GM23338 (cell line): ENCODE data around the gene YPEL1. TPM values are rescaled to one million over a fixed set of nuclear protein-coding genes. Genes with fewer than 3 reads are reported as not detected.

Experiments
- ATAC-seq: fragments of 200-7000 bp; cut with Tn5 transposase; 3 replicates; pipeline ENCODE4 v1.9.1; 2020
- DNase-seq: peaks from one replicate; pipeline ENCODE4 v3.0.0-alpha.2; 2015; ENCODE audit warnings: low spot score
- H2AFZ ChIP-seq: fragments of 200-600 bp; sonication (generic); 2 replicates; pipeline ENCODE4 v1.8.0; 2016; ENCODE audit warnings: antibody characterized with exemption, mild to moderate bottlenecking, moderate library complexity
- H3F3A ChIP-seq: fragments of 200-600 bp; sonication (generic); replicated peaks from 2 replicates; pipeline ENCODE4 v1.8.0; 2017; ENCODE audit warnings: antibody characterized with exemption, mixed run types, low read depth
- H3K27ac ChIP-seq: fragments of 200-600 bp; sonication (generic); 2 replicates; pipeline ENCODE4 v1.6.1; 2016; ENCODE audit warnings: low read depth
- H3K27me3 ChIP-seq: fragments of 200-600 bp; sonication (generic); 2 replicates; pipeline ENCODE4 v1.8.0; 2016; ENCODE audit warnings: mild to moderate bottlenecking, mixed run types, moderate library complexity; ENCODE audit not compliant: insufficient read depth
- H3K36me3 ChIP-seq: fragments of 200-600 bp; sonication (generic); 2 replicates; pipeline ENCODE4 v1.8.0; 2016; ENCODE audit warnings: mild to moderate bottlenecking; ENCODE audit not compliant: insufficient read depth
- H3K4me1 ChIP-seq: fragments of 200-600 bp; sonication (generic); 2 replicates; pipeline ENCODE4 v1.8.0; 2016; ENCODE audit warnings: mild to moderate bottlenecking, moderate library complexity; ENCODE audit not compliant: insufficient read depth
- H3K4me2 ChIP-seq: fragments of 200-600 bp; sonication (generic); 2 replicates; pipeline ENCODE4 v1.7.1; 2017; ENCODE audit warnings: mixed run types
- H3K4me3 ChIP-seq: fragments of 200-600 bp; sonication (generic); 2 replicates; pipeline ENCODE4 v1.6.1; 2016; ENCODE audit warnings: mixed run types
- H3K79me2 ChIP-seq: fragments of 200-600 bp; sonication (generic); replicated peaks from 2 replicates; pipeline ENCODE4 v1.8.0; 2017; ENCODE audit warnings: mild to moderate bottlenecking; ENCODE audit not compliant: insufficient read depth
- H3K9me2 ChIP-seq: fragments of 200-600 bp; sonication (generic); 2 replicates; pipeline ENCODE4 v1.8.0; 2017; ENCODE audit not compliant: insufficient read depth
- H4K20me1 ChIP-seq: fragments of 200-600 bp; sonication (generic); replicated peaks from 2 replicates; pipeline ENCODE4 v1.8.0; 2017; ENCODE audit warnings: mild to moderate bottlenecking; ENCODE audit not compliant: insufficient read depth
- H3K27ac Mint-ChIP-seq: 2 replicates; pipeline ENCODE4 v1.8.0; 2020; ENCODE audit warnings: inconsistent platforms, mild to moderate bottlenecking, moderate library complexity, mixed read lengths
- H3K27me3 Mint-ChIP-seq: 3 replicates; pipeline ENCODE4 v1.8.0; 2022; ENCODE audit warnings: low read depth, mild to moderate bottlenecking, moderate library complexity, mixed read lengths, inconsistent platforms; ENCODE audit not compliant: insufficient read depth, poor library complexity
- H3K36me3 Mint-ChIP-seq: 3 replicates; pipeline ENCODE4 v1.8.0; 2021; ENCODE audit warnings: low read depth, mild to moderate bottlenecking, inconsistent platforms, moderate library complexity, mixed read lengths
- H3K4me1 Mint-ChIP-seq: 3 replicates; pipeline ENCODE4 v1.8.0; 2020; ENCODE audit warnings: mild to moderate bottlenecking, inconsistent platforms, mixed read lengths
- H3K4me3 Mint-ChIP-seq: 3 replicates; pipeline ENCODE4 v1.8.0; 2021; ENCODE audit warnings: moderate library complexity, mild to moderate bottlenecking, inconsistent platforms, mixed read lengths
- H3K9me3 Mint-ChIP-seq: 3 replicates; pipeline ENCODE4 v1.8.0; 2020; ENCODE audit warnings: moderate library complexity, mild to moderate bottlenecking, inconsistent platforms, mixed read lengths
- CREB1 ChIP-seq: fragments of 250-450 bp; sonication (Bioruptor Pico); IDR thresholded peaks from 2 replicates; pipeline ENCODE4 v1.5.0; 2020; ENCODE audit warnings: low read depth, mild to moderate bottlenecking, moderate library complexity
- EZH2 ChIP-seq: fragments of 200-600 bp; sonication (generic); IDR thresholded peaks from one replicate; pipeline ENCODE4 v1.8.0; 2017; ENCODE audit warnings: antibody characterized with exemption, mild to moderate bottlenecking, low read depth; ENCODE audit not compliant: unreplicated experiment
- EZH2phosphoT487 ChIP-seq: fragments of 200-600 bp; sonication (generic); IDR thresholded peaks from one replicate; pipeline ENCODE4 v1.8.1; 2018; ENCODE audit warnings: antibody characterized with exemption; ENCODE audit not compliant: unreplicated experiment
- JUNB ChIP-seq: IDR thresholded peaks from one replicate; pipeline ENCODE4 v1.6.1; 2016; ENCODE audit warnings: antibody characterized with exemption; ENCODE audit not compliant: unreplicated experiment
- POLR2AphosphoS5 ChIP-seq: IDR thresholded peaks from 2 replicates; pipeline ENCODE4 v1.6.1; 2016; ENCODE audit warnings: antibody characterized with exemption, low read depth
- STAT1 ChIP-seq: IDR thresholded peaks from one replicate; pipeline ENCODE4 v1.6.1; 2016; ENCODE audit warnings: antibody characterized with exemption; ENCODE audit not compliant: unreplicated experiment
- ZNF331 ChIP-seq: fragments of 250-450 bp; sonication (Bioruptor Pico); IDR thresholded peaks from 2 replicates; pipeline ENCODE4 v1.5.0; 2020; ENCODE audit warnings: low read depth, mild to moderate bottlenecking, moderate library complexity
- polyA plus RNA-seq: library from polyadenylated mRNA; unstranded; fragments of >200 nt; fragmentation: Nextera tagmentation; extraction: Ambion mirVana; gene quantifications from 2 replicates; pipeline ENCODE4 v1.2.1, GENCODE V29; 2016
- total RNA-seq: library from RNA; depleted of rRNA; stranded (reverse); fragments of >200 nt; shearing (Covaris generic); gene quantifications from 2 replicates; pipeline ENCODE4 v1.2.3, GENCODE V29; 2014
- TF ChIP-seq, protein P1 (sequence below): IDR thresholded peaks from one replicate; pipeline ENCODE4 v1.6.1; 2018; ENCODE audit warnings: antibody characterized with exemption; ENCODE audit not compliant: unreplicated experiment
- TF ChIP-seq, protein P2 (sequence below): fragments of 250-450 bp; sonication (Bioruptor Pico); IDR thresholded peaks from 2 replicates; pipeline ENCODE4 v1.5.0; 2020; ENCODE audit warnings: mild to moderate bottlenecking, moderate library complexity
- TF ChIP-seq, protein P3 (sequence below): IDR thresholded peaks from 2 replicates; pipeline ENCODE4 v1.6.1; 2016; ENCODE audit warnings: antibody characterized with exemption
- TF ChIP-seq, protein P4 (sequence below), 2 experiments: fragments of 200-600 bp in 1 of 2; sonication (generic) in 1 of 2; conservative IDR thresholded peaks; 2 replicates each; pipeline versions ENCODE4 v1.5.1 to v1.6.1; 2016 to 2017; ENCODE audit warnings: antibody characterized with exemption in 2 of 2, low read depth in 2 of 2, mild to moderate bottlenecking in 2 of 2, moderate library complexity in 1 of 2

YPEL1 gene
- total and polyA plus RNA-seq, 2 experiments from 2014 or later, result 4.4 to 6.0 TPM

DNA sequence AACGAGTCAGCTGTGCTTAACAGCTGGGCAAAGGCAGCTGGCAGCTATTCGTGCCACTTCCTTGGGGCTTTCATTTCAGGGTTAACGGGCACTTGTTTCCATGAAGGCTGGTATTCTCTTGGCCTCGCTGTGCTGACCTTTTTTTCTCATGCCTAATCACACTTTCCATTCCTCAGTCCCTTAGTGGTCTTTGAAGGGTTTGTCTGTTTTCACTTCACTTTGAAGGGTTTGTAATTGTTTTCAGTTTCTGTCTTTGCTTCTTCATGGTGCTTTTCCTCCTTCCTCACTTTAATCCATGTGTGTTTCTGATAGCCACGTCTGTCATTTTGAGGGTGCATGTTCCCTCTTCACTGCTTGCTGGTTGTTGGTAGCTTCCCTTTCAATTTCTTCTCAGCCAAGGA is 45.2 kb downstream of the YPEL1 start:
- Histone ChIP-seq H2AFZ (no peak overlapping the region), H3K79me2 (no peaks in the 10 kb centered on the region), H3K27me3 (no peaks in the 10 kb centered on the region), H3K4me3 (no peak overlapping the region), H3K9me2 (no peaks in the 10 kb centered on the region), H3F3A (no peaks in the 10 kb centered on the region), H3K27ac (no peak overlapping the region), H3K36me3 (0 out of 2 replicates have a peak, but pooled peaks cover 3% of the 10 kb centered on the region), H3K4me2 (no peak overlapping the region), H3K4me1 (no peaks in the 10 kb centered on the region), H4K20me1 (peaks cover 9% of the 10 kb centered on the region; the same call in 1 of the 2 replicates)
- H3K27ac Mint-ChIP-seq, result no peak overlapping the region
- no peaks in the 10 kb centered on the region for H3K9me3 Mint-ChIP-seq
- H3K4me1 Mint-ChIP-seq, result no peaks in the 10 kb centered on the region
- ATAC-seq, result no peak
- DNase-seq, result no peak
- H3K4me3 Mint-ChIP-seq, result no peak overlapping the region
- peaks cover 15% of the 10 kb centered on the region for H3K36me3 Mint-ChIP-seq
- peaks cover 9% of the 10 kb centered on the region for H3K27me3 Mint-ChIP-seq
- TF ChIP-seq, protein P1, sequence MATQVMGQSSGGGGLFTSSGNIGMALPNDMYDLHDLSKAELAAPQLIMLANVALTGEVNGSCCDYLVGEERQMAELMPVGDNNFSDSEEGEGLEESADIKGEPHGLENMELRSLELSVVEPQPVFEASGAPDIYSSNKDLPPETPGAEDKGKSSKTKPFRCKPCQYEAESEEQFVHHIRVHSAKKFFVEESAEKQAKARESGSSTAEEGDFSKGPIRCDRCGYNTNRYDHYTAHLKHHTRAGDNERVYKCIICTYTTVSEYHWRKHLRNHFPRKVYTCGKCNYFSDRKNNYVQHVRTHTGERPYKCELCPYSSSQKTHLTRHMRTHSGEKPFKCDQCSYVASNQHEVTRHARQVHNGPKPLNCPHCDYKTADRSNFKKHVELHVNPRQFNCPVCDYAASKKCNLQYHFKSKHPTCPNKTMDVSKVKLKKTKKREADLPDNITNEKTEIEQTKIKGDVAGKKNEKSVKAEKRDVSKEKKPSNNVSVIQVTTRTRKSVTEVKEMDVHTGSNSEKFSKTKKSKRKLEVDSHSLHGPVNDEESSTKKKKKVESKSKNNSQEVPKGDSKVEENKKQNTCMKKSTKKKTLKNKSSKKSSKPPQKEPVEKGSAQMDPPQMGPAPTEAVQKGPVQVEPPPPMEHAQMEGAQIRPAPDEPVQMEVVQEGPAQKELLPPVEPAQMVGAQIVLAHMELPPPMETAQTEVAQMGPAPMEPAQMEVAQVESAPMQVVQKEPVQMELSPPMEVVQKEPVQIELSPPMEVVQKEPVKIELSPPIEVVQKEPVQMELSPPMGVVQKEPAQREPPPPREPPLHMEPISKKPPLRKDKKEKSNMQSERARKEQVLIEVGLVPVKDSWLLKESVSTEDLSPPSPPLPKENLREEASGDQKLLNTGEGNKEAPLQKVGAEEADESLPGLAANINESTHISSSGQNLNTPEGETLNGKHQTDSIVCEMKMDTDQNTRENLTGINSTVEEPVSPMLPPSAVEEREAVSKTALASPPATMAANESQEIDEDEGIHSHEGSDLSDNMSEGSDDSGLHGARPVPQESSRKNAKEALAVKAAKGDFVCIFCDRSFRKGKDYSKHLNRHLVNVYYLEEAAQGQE, result no peak
- TF ChIP-seq CREB1 (CRISPR knock-in tag) (no peak), EZH2phosphoT487 (no peak), JUNB (no peak), POLR2AphosphoS5 (no peak), EZH2 (no peak), STAT1 (no peak), ZNF331 (CRISPR knock-in tag) (no peak)
- TF ChIP-seq, protein P2, sequence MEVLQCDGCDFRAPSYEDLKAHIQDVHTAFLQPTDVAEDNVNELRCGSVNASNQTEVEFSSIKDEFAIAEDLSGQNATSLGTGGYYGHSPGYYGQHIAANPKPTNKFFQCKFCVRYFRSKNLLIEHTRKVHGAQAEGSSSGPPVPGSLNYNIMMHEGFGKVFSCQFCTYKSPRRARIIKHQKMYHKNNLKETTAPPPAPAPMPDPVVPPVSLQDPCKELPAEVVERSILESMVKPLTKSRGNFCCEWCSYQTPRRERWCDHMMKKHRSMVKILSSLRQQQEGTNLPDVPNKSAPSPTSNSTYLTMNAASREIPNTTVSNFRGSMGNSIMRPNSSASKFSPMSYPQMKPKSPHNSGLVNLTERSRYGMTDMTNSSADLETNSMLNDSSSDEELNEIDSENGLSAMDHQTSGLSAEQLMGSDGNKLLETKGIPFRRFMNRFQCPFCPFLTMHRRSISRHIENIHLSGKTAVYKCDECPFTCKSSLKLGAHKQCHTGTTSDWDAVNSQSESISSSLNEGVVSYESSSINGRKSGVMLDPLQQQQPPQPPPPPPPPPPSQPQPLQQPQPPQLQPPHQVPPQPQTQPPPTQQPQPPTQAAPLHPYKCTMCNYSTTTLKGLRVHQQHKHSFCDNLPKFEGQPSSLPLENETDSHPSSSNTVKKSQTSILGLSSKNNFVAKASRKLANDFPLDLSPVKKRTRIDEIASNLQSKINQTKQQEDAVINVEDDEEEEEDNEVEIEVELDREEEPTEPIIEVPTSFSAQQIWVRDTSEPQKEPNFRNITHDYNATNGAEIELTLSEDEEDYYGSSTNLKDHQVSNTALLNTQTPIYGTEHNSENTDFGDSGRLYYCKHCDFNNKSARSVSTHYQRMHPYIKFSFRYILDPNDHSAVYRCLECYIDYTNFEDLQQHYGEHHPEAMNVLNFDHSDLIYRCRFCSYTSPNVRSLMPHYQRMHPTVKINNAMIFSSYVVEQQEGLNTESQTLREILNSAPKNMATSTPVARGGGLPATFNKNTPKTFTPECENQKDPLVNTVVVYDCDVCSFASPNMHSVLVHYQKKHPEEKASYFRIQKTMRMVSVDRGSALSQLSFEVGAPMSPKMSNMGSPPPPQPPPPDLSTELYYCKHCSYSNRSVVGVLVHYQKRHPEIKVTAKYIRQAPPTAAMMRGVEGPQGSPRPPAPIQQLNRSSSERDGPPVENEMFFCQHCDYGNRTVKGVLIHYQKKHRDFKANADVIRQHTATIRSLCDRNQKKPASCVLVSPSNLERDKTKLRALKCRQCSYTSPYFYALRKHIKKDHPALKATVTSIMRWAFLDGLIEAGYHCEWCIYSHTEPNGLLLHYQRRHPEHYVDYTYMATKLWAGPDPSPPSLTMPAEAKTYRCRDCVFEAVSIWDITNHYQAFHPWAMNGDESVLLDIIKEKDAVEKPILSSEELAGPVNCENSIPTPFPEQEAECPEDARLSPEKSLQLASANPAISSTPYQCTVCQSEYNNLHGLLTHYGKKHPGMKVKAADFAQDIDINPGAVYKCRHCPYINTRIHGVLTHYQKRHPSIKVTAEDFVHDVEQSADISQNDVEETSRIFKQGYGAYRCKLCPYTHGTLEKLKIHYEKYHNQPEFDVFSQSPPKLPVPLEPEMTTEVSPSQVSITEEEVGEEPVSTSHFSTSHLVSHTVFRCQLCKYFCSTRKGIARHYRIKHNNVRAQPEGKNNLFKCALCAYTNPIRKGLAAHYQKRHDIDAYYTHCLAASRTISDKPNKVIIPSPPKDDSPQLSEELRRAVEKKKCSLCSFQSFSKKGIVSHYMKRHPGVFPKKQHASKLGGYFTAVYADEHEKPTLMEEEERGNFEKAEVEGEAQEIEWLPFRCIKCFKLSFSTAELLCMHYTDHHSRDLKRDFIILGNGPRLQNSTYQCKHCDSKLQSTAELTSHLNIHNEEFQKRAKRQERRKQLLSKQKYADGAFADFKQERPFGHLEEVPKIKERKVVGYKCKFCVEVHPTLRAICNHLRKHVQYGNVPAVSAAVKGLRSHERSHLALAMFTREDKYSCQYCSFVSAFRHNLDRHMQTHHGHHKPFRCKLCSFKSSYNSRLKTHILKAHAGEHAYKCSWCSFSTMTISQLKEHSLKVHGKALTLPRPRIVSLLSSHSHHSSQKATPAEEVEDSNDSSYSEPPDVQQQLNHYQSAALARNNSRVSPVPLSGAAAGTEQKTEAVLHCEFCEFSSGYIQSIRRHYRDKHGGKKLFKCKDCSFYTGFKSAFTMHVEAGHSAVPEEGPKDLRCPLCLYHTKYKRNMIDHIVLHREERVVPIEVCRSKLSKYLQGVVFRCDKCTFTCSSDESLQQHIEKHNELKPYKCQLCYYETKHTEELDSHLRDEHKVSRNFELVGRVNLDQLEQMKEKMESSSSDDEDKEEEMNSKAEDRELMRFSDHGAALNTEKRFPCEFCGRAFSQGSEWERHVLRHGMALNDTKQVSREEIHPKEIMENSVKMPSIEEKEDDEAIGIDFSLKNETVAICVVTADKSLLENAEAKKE (CRISPR knock-in tag), result no peak
- TF ChIP-seq, protein P3, sequence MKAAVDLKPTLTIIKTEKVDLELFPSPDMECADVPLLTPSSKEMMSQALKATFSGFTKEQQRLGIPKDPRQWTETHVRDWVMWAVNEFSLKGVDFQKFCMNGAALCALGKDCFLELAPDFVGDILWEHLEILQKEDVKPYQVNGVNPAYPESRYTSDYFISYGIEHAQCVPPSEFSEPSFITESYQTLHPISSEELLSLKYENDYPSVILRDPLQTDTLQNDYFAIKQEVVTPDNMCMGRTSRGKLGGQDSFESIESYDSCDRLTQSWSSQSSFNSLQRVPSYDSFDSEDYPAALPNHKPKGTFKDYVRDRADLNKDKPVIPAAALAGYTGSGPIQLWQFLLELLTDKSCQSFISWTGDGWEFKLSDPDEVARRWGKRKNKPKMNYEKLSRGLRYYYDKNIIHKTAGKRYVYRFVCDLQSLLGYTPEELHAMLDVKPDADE, result no peak
- TF ChIP-seq, protein P4, sequence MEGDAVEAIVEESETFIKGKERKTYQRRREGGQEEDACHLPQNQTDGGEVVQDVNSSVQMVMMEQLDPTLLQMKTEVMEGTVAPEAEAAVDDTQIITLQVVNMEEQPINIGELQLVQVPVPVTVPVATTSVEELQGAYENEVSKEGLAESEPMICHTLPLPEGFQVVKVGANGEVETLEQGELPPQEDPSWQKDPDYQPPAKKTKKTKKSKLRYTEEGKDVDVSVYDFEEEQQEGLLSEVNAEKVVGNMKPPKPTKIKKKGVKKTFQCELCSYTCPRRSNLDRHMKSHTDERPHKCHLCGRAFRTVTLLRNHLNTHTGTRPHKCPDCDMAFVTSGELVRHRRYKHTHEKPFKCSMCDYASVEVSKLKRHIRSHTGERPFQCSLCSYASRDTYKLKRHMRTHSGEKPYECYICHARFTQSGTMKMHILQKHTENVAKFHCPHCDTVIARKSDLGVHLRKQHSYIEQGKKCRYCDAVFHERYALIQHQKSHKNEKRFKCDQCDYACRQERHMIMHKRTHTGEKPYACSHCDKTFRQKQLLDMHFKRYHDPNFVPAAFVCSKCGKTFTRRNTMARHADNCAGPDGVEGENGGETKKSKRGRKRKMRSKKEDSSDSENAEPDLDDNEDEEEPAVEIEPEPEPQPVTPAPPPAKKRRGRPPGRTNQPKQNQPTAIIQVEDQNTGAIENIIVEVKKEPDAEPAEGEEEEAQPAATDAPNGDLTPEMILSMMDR (conservative IDR thresholded peaks at IDR 0.05; ENCODE audit: low read depth in 2 of 2), result no peak
